ENCODE data around the gene LANCL2.

The LANCL2 gene

DNA sequence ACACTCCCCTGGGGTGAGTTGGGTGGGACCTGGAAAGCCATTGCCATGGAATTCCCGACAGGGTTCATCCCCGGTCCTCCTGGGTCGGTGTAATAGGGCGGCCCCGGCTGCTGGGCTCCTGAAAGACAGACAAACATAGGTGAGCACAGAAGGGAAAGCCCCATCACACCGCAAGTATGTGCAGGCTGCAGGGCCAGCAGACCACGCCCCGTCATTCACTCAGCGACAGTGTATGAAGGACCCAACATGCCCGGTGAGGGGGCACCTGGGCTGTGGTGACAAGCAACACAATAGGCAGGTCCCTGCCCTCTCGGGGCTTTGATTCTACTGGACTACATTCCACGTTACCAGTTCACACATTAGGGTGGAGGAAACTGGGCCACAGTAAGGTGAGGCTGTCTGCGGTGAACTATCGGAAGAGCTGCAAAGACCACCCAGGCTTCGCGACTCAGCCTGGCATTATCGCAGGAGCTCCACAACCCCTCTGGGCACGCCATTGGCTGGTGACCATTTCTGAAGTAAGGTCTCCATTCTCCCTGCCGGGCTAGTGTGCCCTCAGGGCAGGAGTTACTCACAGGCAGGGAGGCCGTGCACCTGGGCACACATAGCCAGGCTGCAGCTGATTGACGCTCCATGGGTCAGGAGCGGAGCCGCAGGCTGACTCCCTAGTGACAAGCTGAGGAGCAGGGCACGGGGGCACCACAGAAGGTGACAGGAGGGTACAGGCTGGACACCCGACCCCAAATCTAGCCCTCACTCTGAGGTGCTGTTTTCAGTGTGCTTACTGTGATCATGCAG, 108.0 kb downstream of the LANCL2 start:
- H3K27ac ChIP-seq (ENCODE audit: insufficient read depth in 1 of 2, low read depth in 1 of 2, low read length in 2 of 2, poor library complexity in 1 of 2, severe bottlenecking in 2 of 2), result no peak overlapping the region
- no peak overlapping the region for H3K4me3 ChIP-seq (ENCODE audit: control insufficient read depth in 1 of 7, extremely low read depth in 1 of 7, insufficient read depth in 4 of 7, low read depth in 2 of 7, low read length in 6 of 7)
- no peaks in the 10 kb centered on the region for H3K4me1 ChIP-seq (ENCODE audit: control extremely low read depth in 1 of 4, control insufficient read depth in 4 of 4, insufficient read depth in 4 of 4, low read length in 3 of 4)
- no peak for DNase-seq
- POLR2A ChIA-PET, result no interaction called here
- CTCF ChIA-PET, result no interaction called here
- 90% methylated on average over 19 of the region's 25 CpGs for WGBS (ENCODE audit: insufficient coverage)
- H3K27me3 ChIP-seq (replicated peaks in 2 of 5; ENCODE audit: control insufficient read depth in 4 of 5, insufficient read depth in 5 of 5, low read length in 4 of 5), result no peaks in the 10 kb centered on the region
- H3K9me3 ChIP-seq (ENCODE audit: control extremely low read depth in 1 of 5, control insufficient read depth in 4 of 5, insufficient read depth in 2 of 5, low read depth in 1 of 5, low read length in 4 of 5), result no peaks in the 10 kb centered on the region
- peaks cover 0 to 20% (median 4%) of the 10 kb centered on the region in 4 experiments for H3K36me3 ChIP-seq (ENCODE audit: control insufficient read depth in 4 of 4, insufficient read depth in 4 of 4, low read length in 3 of 4)

- H3K4me1 ChIP-seq (ENCODE audit: control extremely low read depth in 1 of 4, control insufficient read depth in 4 of 4, insufficient read depth in 4 of 4, low read length in 3 of 4), result no peaks in the 10 kb centered on the region
- no peak overlapping the region for H3K27ac ChIP-seq (ENCODE audit: insufficient read depth in 1 of 2, low read depth in 1 of 2, low read length in 2 of 2, poor library complexity in 1 of 2, severe bottlenecking in 2 of 2)
- DNase-seq, result no peak
- no peaks in the 10 kb centered on the region for H3K27me3 ChIP-seq (replicated peaks in 2 of 5; ENCODE audit: control insufficient read depth in 4 of 5, insufficient read depth in 5 of 5, low read length in 4 of 5)
- WGBS (ENCODE audit: insufficient coverage), result 97% methylated on average over 5 of the region's 10 CpGs
- H3K9me3 ChIP-seq (ENCODE audit: control extremely low read depth in 1 of 5, control insufficient read depth in 4 of 5, insufficient read depth in 2 of 5, low read depth in 1 of 5, low read length in 4 of 5), result no peaks in the 10 kb centered on the region
- CTCF ChIA-PET, result no interaction called here
- H3K36me3 ChIP-seq (ENCODE audit: control insufficient read depth in 4 of 4, insufficient read depth in 4 of 4, low read length in 3 of 4), result peaks cover 0 to 16% (median 4%) of the 10 kb centered on the region in 4 experiments
- POLR2A ChIA-PET, result no interaction called here
- no peak overlapping the region for H3K4me3 ChIP-seq (ENCODE audit: control insufficient read depth in 1 of 7, extremely low read depth in 1 of 7, insufficient read depth in 4 of 7, low read depth in 2 of 7, low read length in 6 of 7)
Observed at GRCh38 chr7:55473932-55474331, 108.8 kb downstream of the LANCL2 start.

DNA sequence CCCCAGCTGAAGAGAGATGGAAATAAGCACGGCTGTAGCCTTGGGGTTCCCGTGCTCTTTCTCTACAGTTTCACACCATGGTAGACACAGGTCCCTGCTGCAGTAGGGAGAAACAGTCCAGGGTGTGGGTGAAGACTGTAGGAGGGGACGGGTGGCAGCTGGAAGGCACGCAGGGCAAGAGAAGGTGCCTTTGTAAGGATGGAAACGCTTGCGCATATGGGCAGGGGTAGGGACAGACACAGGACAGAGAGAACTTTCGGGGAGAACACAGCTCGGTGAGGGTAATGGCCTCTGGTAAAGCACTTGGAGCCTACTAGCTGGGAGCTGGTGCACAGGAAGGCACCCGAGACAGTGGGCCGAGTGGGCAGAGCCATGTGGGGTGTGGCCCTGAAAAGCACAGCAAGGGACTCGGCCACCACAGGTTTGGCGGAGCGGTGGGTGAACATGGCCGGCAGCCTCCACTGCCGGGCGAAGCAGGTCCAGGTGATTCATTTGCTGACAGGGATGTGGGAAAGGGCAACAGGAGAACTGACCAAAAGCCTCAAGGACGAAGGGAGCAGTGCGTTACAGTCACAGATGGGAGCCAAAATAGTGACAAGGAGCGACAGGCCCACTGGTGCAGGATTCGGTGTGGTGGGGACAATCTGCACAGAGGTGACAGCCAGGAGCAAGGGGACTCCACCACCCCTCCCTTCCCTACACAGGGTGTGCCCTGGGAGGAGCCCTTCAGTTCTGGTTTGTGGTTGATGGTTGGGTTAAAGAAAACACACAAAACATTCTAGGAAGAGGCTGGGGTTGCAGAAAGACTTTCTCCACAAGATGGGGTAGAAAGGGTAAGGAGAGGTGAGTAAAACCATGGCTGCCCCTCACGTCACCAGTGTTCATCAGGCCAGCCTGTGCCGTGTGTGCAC, 110.1 kb downstream of the LANCL2 start:
- 96% methylated on average over 19 of the region's 22 CpGs for WGBS (ENCODE audit: insufficient coverage)

DNA sequence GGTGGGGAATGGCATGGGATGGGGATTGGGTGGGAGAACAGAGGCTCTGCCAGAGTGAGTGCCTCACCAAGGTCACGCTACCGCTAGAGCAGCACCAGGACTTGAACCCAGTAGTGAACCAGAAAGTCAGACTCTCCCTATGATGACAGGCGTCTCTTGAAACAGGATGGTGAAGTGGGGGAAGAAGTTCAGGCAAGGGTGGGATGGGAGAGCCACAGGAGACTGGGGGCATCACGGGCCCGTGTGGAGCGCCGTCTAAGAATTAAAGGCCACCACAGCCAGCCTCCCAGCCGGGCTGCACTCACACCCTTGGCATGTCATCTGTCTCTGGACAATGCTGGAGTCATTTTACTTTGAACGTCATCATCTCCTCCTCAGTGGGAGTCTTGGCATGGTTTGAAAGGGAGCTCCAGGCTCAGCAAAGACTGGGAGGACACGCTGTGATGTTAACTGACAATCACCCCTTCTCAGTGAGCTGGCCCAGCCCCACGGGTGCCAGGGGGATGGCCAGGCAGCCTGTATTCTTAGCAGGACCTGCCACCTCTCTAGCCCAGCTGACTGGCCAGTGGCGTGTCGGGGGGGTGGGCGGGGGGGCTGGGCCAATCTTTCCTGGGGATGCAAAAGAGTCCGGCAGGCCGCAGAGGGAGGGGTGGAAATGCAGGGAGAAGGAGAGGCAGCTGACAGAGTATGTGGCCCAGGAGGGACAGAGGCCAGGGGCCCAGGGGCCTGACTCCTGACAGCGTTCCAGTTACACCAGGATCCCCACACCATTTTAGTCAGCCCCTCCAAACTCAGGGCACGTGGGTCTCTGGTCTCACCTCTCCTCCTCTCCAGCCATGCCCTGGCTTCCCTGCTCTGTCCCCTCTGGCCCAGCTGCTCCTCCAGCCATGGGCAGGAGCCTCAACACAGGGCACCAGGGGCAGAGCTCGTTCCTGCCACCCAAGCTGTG, 111.0 kb downstream of the LANCL2 start:
- H3K4me1 ChIP-seq (ENCODE audit: control extremely low read depth in 1 of 4, control insufficient read depth in 4 of 4, insufficient read depth in 4 of 4, low read length in 3 of 4), result no peaks in the 10 kb centered on the region
- ChIA-PET POLR2A (no interaction called here), CTCF (no interaction called here)
- H3K4me3 ChIP-seq (ENCODE audit: control insufficient read depth in 1 of 7, extremely low read depth in 1 of 7, insufficient read depth in 4 of 7, low read depth in 2 of 7, low read length in 6 of 7), result no peak overlapping the region
- no peaks in the 10 kb centered on the region for H3K9me3 ChIP-seq (ENCODE audit: control extremely low read depth in 1 of 5, control insufficient read depth in 4 of 5, insufficient read depth in 2 of 5, low read depth in 1 of 5, low read length in 4 of 5)
- 98% methylated on average over 13 of the region's 19 CpGs for WGBS (ENCODE audit: insufficient coverage)
- no peak overlapping the region for H3K27ac ChIP-seq (ENCODE audit: insufficient read depth in 1 of 2, low read depth in 1 of 2, low read length in 2 of 2, poor library complexity in 1 of 2, severe bottlenecking in 2 of 2)
- H3K36me3 ChIP-seq (ENCODE audit: control insufficient read depth in 4 of 4, insufficient read depth in 4 of 4, low read length in 3 of 4), result peaks cover 0 to 13% (median 5%) of the 10 kb centered on the region in 4 experiments
- no peak for DNase-seq
- H3K27me3 ChIP-seq (replicated peaks in 2 of 5; ENCODE audit: control insufficient read depth in 4 of 5, insufficient read depth in 5 of 5, low read length in 4 of 5), result no peaks in the 10 kb centered on the region

More for the DNA sequence above, 110.1 kb downstream of the LANCL2 start:
- ChIA-PET POLR2A (no interaction called here), CTCF (no interaction called here)
- no peak overlapping the region for H3K4me3 ChIP-seq (ENCODE audit: control insufficient read depth in 1 of 7, extremely low read depth in 1 of 7, insufficient read depth in 4 of 7, low read depth in 2 of 7, low read length in 6 of 7)
- no peak overlapping the region for H3K27ac ChIP-seq (ENCODE audit: insufficient read depth in 1 of 2, low read depth in 1 of 2, low read length in 2 of 2, poor library complexity in 1 of 2, severe bottlenecking in 2 of 2)
- no peak for DNase-seq
- H3K9me3 ChIP-seq (ENCODE audit: control extremely low read depth in 1 of 5, control insufficient read depth in 4 of 5, insufficient read depth in 2 of 5, low read depth in 1 of 5, low read length in 4 of 5), result no peaks in the 10 kb centered on the region
- H3K36me3 ChIP-seq (ENCODE audit: control insufficient read depth in 4 of 4, insufficient read depth in 4 of 4, low read length in 3 of 4), result peaks cover 0 to 11% (median 4%) of the 10 kb centered on the region in 4 experiments
- no peaks in the 10 kb centered on the region for H3K27me3 ChIP-seq (replicated peaks in 2 of 5; ENCODE audit: control insufficient read depth in 4 of 5, insufficient read depth in 5 of 5, low read length in 4 of 5)
- H3K4me1 ChIP-seq (ENCODE audit: control extremely low read depth in 1 of 4, control insufficient read depth in 4 of 4, insufficient read depth in 4 of 4, low read length in 3 of 4), result no peaks in the 10 kb centered on the region

DNA sequence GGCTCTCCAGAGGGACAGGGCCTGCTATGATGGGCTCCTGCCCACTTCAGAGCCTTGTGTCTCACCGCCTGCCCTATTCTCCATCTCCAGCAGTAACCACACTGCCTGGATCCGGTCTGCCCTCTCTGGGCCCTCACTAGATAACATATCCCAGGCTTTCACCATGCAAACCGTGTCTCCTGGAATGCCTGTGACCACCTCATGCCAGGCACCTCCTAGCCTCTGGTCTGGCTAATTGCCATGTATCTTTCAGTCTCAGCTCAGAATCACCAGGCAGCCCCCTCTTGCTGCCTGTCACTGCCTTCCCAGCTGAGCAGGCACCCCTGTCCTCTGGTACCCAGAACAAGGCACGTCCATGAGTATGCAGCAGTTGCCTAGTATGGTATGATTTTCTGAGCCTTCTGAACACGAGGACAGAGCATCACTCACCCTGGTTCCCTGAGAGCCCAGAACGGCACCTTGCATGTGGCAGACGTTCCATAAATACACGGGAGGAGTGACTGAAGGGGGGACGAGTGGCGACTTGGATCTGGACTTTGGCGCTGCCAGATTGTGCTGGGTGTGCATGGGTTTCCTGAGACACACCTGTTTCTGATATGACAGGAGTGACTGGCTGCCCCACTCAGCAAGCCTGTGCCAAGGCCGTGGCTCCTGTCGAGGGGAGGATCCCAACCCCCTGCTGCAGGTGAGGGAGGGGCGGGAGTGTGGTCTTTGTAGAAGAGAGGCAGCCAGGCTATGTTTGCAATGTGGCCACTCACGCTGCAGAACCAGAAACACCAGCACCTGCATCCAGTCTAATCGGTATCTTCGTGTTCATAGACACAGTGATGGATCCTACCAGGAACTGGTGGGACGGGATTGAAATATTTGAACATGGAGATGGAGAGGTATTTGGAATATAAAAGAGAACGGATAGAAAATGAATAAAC, 112.0 kb downstream of the LANCL2 start:
- H3K4me1 ChIP-seq (ENCODE audit: control extremely low read depth in 1 of 4, control insufficient read depth in 4 of 4, insufficient read depth in 4 of 4, low read length in 3 of 4), result no peaks in the 10 kb centered on the region
- ChIA-PET POLR2A (no interaction called here), CTCF (no interaction called here)
- no peaks in the 10 kb centered on the region for H3K27me3 ChIP-seq (replicated peaks in 2 of 5; ENCODE audit: control insufficient read depth in 4 of 5, insufficient read depth in 5 of 5, low read length in 4 of 5)
- peaks cover 0 to 14% (median 5%) of the 10 kb centered on the region in 4 experiments for H3K36me3 ChIP-seq (ENCODE audit: control insufficient read depth in 4 of 4, insufficient read depth in 4 of 4, low read length in 3 of 4)
- H3K4me3 ChIP-seq (ENCODE audit: control insufficient read depth in 1 of 7, extremely low read depth in 1 of 7, insufficient read depth in 4 of 7, low read depth in 2 of 7, low read length in 6 of 7), result no peak overlapping the region
- no peak for DNase-seq
- 97% methylated on average over 18 of the region's 19 CpGs for WGBS (ENCODE audit: insufficient coverage)
- no peaks in the 10 kb centered on the region for H3K9me3 ChIP-seq (ENCODE audit: control extremely low read depth in 1 of 5, control insufficient read depth in 4 of 5, insufficient read depth in 2 of 5, low read depth in 1 of 5, low read length in 4 of 5)
- no peak overlapping the region for H3K27ac ChIP-seq (ENCODE audit: insufficient read depth in 1 of 2, low read depth in 1 of 2, low read length in 2 of 2, poor library complexity in 1 of 2, severe bottlenecking in 2 of 2)

DNA sequence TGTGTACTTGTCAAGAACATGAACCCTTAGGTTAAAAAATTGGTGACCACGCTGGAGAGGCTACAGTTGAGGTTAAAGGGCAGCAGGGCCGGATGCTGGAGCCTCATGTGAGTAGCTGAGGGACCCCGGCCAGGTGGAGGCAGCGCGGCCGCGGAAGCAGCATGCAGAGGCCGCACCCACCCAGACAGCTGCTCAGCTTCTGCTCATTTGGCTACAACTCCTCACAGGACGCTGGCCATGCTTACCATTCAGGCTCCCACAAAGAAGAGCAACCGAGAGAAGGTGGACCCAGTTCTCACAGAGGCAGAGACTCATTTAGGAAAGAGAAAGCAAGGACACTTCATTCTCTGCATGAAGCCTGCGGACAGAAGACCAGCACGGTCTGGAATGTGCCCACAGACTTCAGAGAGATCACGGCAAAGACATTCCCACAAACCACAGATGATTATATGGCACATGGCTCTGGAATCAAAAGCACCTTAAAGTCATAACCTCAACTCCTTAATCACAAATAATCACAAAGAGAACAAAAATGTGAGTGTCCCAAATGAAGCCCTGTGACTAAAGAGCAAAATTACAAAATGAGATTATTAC, 112.7 kb downstream of the LANCL2 start:
- Histone ChIP-seq H3K27ac (ENCODE audit: insufficient read depth in 1 of 2, low read depth in 1 of 2, low read length in 2 of 2, poor library complexity in 1 of 2, severe bottlenecking in 2 of 2) (no peak overlapping the region), H3K27me3 (replicated peaks in 2 of 5; ENCODE audit: control insufficient read depth in 4 of 5, insufficient read depth in 5 of 5, low read length in 4 of 5) (no peaks in the 10 kb centered on the region), H3K4me1 (ENCODE audit: control extremely low read depth in 1 of 4, control insufficient read depth in 4 of 4, insufficient read depth in 4 of 4, low read length in 3 of 4) (no peaks in the 10 kb centered on the region), H3K36me3 (ENCODE audit: control insufficient read depth in 4 of 4, insufficient read depth in 4 of 4, low read length in 3 of 4) (peaks cover 0 to 14% (median 5%) of the 10 kb centered on the region in 4 experiments), H3K4me3 (ENCODE audit: control insufficient read depth in 1 of 7, extremely low read depth in 1 of 7, insufficient read depth in 4 of 7, low read depth in 2 of 7, low read length in 6 of 7) (no peak overlapping the region), H3K9me3 (ENCODE audit: control extremely low read depth in 1 of 5, control insufficient read depth in 4 of 5, insufficient read depth in 2 of 5, low read depth in 1 of 5, low read length in 4 of 5) (no peaks in the 10 kb centered on the region)
- no peak for DNase-seq
- CTCF ChIA-PET, result no interaction called here
- POLR2A ChIA-PET, result no interaction called here
- WGBS (ENCODE audit: insufficient coverage), result 95% methylated on average over 11 of the region's 13 CpGs

All from common myeloid progenitor, CD34-positive (primary cell).